Measurements from ENCODE around the gene XRCC3.
A peak's percentile ranks its signal among the peaks of the same experiment; 100 is the strongest.

Gene XRCC3

GRCh38 chr14:103724116-103724515, 8.9 kb upstream of the XRCC3 start (continued):
- TF ChIP-seq ZNF266 (tag by site-specific recombination; IDR thresholded peaks at IDR 0.05; ENCODE audit: low read depth) (no peak), ZNF639 (tag by site-specific recombination; IDR thresholded peaks at IDR 0.05) (no peak), ZNF791 (tag by site-specific recombination; IDR thresholded peaks at IDR 0.05) (no peak), ZBTB10 (tag by site-specific recombination; IDR thresholded peaks at IDR 0.05) (no peak), EGR2 (tag by site-specific recombination; IDR thresholded peaks at IDR 0.05; ENCODE audit: low read depth) (peak; percentile 80), ZNF138 (tag by site-specific recombination; IDR thresholded peaks at IDR 0.05; ENCODE audit: borderline replicate concordance) (no peak), GLI4 (tag by site-specific recombination; IDR thresholded peaks at IDR 0.05) (no peak), ZNF692 (tag by site-specific recombination; IDR thresholded peaks at IDR 0.05) (no peak), PRDM2 (tag by site-specific recombination; IDR thresholded peaks at IDR 0.05; ENCODE audit: borderline replicate concordance) (no peak)

- H3K4me1 ChIP-seq (ENCODE audit: control insufficient read depth, insufficient read depth, low read length), result no peaks in the 10 kb centered on the region; the same call in 1 of the 2 replicates
- ChIA-PET POLR2A (interaction anchor here (0.6 kb wide), 2 partner anchors 11 to 1106 kb away, joined by 3 read pairs; no protein-coding TSS in a partner anchor), CTCF (interaction anchor here (0.7 kb wide), 1 partner anchor 13 kb away, joined by 4 read pairs; no protein-coding TSS in a partner anchor)
- no peaks in the 10 kb centered on the region for H3K9me3 ChIP-seq (ENCODE audit: control insufficient read depth, insufficient read depth, low read depth, low read length)
- H3K36me3 ChIP-seq (ENCODE audit: control insufficient read depth in 2 of 2, insufficient read depth in 1 of 2, low read length in 2 of 2), result peaks cover 3 to 22% of the 10 kb centered on the region in 2 experiments; a peak in 2 of 3 replicates
- no peak overlapping the region for H3K27ac ChIP-seq (ENCODE audit: extremely low read depth, low read depth, low read length)
- H3K4me3 ChIP-seq (ENCODE audit: low read depth, low read length), result no peak overlapping the region
- no peak for TF ChIP-seq SETDB1 (IDR thresholded peaks at IDR 0.05; ENCODE audit: insufficient read length, low read length)
- TF ChIP-seq ZNF580 (tag by site-specific recombination; IDR thresholded peaks at IDR 0.05), result no peak
- TF ChIP-seq ZNF776 (tag by site-specific recombination; IDR thresholded peaks at IDR 0.05; ENCODE audit: borderline replicate concordance), result no peak
- no peak for TF ChIP-seq ZFHX2 (tag by site-specific recombination; conservative IDR thresholded peaks at IDR 0.05)
- TF ChIP-seq ZNF664 (tag by site-specific recombination; IDR thresholded peaks at IDR 0.05), result no peak
- no peak for TF ChIP-seq ZNF560 (tag by site-specific recombination; IDR thresholded peaks at IDR 0.05; ENCODE audit: borderline replicate concordance)
- no peak for TF ChIP-seq GLIS1 (tag by site-specific recombination; IDR thresholded peaks at IDR 0.05)
- TF ChIP-seq ZNF645 (tag by site-specific recombination; IDR thresholded peaks at IDR 0.05), result no peak
- TF ChIP-seq ZNF558 (tag by site-specific recombination; IDR thresholded peaks at IDR 0.05), result no peak
- TF ChIP-seq ZNF133 (tag by site-specific recombination; IDR thresholded peaks at IDR 0.05), result no peak
- TF ChIP-seq PATZ1 (tag by site-specific recombination; IDR thresholded peaks at IDR 0.05), result no peak
- TF ChIP-seq ZBTB17 (tag by site-specific recombination; IDR thresholded peaks at IDR 0.05), result no peak
- no peak for TF ChIP-seq RBAK (tag by site-specific recombination; IDR thresholded peaks at IDR 0.05)
Observed at GRCh38 chr14:103723748-103724081, 8.5 kb upstream of the XRCC3 start.

Data from HEK293 (cell line).